ENCODE data around the gene CDK3. TPM values are rescaled to one million over a fixed set of nuclear protein-coding genes. Genes with fewer than 3 reads are reported as not detected.

Gene CDK3
- total and polyA plus RNA-seq, 2 of the 4 experiments (the other 2 are of a cell fraction), result 0.72 to 8.8 TPM

DNA sequence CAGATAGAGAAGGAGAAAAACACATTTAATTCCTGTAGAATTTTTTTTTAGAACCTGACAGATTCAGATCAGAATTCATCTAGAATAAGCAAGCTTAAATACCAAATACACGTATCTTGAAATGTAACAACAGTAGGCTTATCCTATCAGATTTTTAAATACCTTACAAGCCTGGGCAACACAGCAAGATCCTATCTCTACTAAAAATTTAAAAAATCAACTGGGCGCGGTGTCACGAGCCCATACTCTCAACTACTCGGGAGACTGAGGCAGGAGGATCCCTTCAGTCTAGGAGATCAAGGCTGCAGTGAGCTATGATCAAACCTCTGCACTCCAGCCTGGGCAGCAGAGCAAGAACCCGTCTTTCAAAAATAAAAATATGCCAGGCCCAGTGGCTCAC lies 35.2 kb upstream of the CDK3 start:
- dilution Hi-C loops (cut with HindIII; ENCODE audit: low sequenced_read_pairs, unreplicated experiment), result no loop called here
- CTCF ChIA-PET, result interaction anchor here (0.7 kb wide), 1 partner anchor 592 kb away, joined by 3 read pairs; no protein-coding TSS in a partner anchor
- H4K20me1 ChIP-seq (ENCODE audit: insufficient read depth, low read length), result peaks cover 15% of the 10 kb centered on the region; the same call in 1 of the 2 replicates

More for the DNA sequence above, 35.2 kb upstream of the CDK3 start:
- Histone ChIP-seq H3K4me1 (ENCODE audit: control insufficient read depth, insufficient read depth, low read length) (no peaks in the 10 kb centered on the region), H2BK120ac (ENCODE audit: low read depth, low read length) (no peak overlapping the region), H3K56ac (ENCODE audit: extremely low read depth, insufficient read depth, low read length) (no peak overlapping the region), H3K27me3 (ENCODE audit: control insufficient read depth, insufficient read depth, low read length) (no peaks in the 10 kb centered on the region), H2BK5ac (ENCODE audit: low read depth, low read length, poor library complexity, severe bottlenecking) (no peak overlapping the region), H4K8ac (ENCODE audit: low read depth in 2 of 2, low read length in 2 of 2) (no peak overlapping the region), H4K91ac (ENCODE audit: insufficient read depth, low read depth, low read length) (no peak overlapping the region), H3K23ac (ENCODE audit: low read depth, low read length) (no peak overlapping the region), H2BK15ac (ENCODE audit: low read depth, low read length) (no peak overlapping the region), H2AK5ac (ENCODE audit: low read depth, low read length) (no peak overlapping the region), H3K4me2 (ENCODE audit: low read depth, low read length) (no peak overlapping the region), H2AK9ac (replicated peaks; ENCODE audit: low read depth, low read length, poor library complexity) (no peak overlapping the region), H3K4ac (ENCODE audit: low read depth, low read length) (no peak overlapping the region), H4K5ac (ENCODE audit: low read depth, low read length) (no peak overlapping the region), H3K9me3 (ENCODE audit: control insufficient read depth, insufficient read depth, low read length) (no peaks in the 10 kb centered on the region), H3K79me1 (ENCODE audit: low read depth in 1 of 2, low read length in 2 of 2) (peaks cover 22 to 51% of the 10 kb centered on the region in 2 experiments), H3K9ac (ENCODE audit: low read depth, low read length) (no peak overlapping the region), H3K9me1 (ENCODE audit: insufficient read depth, low read length) (no peaks in the 10 kb centered on the region), H3K18ac (ENCODE audit: low read depth, low read length) (no peak overlapping the region), H3K14ac (replicated peaks; ENCODE audit: low read depth, low read length) (no peak overlapping the region), H3K4me3 (ENCODE audit: insufficient read depth, low read depth, low read length) (no peak overlapping the region), H3K27ac (ENCODE audit: insufficient read depth, low read length) (no peak overlapping the region), H2BK20ac (ENCODE audit: low read depth, low read length) (no peak overlapping the region), H2AFZ (replicated peaks; ENCODE audit: low read length, poor library complexity) (no peak overlapping the region), H3K36me3 (ENCODE audit: control insufficient read depth, insufficient read depth, low read length) (peaks cover 10% of the 10 kb centered on the region)
- no TSS peak for BruUV-seq (replicated peaks)
- in situ Hi-C loops (cut with MboI; ENCODE audit: low sequenced_read_pairs) (no loop called here), intact Hi-C loops (cut with micrococcal nuclease) (no loop called here)
- DNase-seq (no peak), ATAC-seq (ENCODE audit: low read depth) (no peak)
- TF ChIP-seq MXI1 (IDR thresholded peaks at IDR 0.05; ENCODE audit: borderline replicate concordance, low read depth, low read length) (no peak), MAFK (IDR thresholded peaks at IDR 0.05; ENCODE audit: low read depth, low read length) (no peak), RCOR1 (IDR thresholded peaks at IDR 0.05; ENCODE audit: insufficient replicate concordance, low read length) (no peak), FOS (IDR thresholded peaks at IDR 0.05; ENCODE audit: low read depth, low read length) (no peak), RFX5 (IDR thresholded peaks at IDR 0.05; ENCODE audit: low read depth, low read length) (no peak)
- TF ChIP-seq, protein P1, sequence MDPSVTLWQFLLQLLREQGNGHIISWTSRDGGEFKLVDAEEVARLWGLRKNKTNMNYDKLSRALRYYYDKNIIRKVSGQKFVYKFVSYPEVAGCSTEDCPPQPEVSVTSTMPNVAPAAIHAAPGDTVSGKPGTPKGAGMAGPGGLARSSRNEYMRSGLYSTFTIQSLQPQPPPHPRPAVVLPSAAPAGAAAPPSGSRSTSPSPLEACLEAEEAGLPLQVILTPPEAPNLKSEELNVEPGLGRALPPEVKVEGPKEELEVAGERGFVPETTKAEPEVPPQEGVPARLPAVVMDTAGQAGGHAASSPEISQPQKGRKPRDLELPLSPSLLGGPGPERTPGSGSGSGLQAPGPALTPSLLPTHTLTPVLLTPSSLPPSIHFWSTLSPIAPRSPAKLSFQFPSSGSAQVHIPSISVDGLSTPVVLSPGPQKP (IDR thresholded peaks at IDR 0.05; ENCODE audit: borderline replicate concordance, low read depth, low read length), result no peak
- TF ChIP-seq, protein P2, sequence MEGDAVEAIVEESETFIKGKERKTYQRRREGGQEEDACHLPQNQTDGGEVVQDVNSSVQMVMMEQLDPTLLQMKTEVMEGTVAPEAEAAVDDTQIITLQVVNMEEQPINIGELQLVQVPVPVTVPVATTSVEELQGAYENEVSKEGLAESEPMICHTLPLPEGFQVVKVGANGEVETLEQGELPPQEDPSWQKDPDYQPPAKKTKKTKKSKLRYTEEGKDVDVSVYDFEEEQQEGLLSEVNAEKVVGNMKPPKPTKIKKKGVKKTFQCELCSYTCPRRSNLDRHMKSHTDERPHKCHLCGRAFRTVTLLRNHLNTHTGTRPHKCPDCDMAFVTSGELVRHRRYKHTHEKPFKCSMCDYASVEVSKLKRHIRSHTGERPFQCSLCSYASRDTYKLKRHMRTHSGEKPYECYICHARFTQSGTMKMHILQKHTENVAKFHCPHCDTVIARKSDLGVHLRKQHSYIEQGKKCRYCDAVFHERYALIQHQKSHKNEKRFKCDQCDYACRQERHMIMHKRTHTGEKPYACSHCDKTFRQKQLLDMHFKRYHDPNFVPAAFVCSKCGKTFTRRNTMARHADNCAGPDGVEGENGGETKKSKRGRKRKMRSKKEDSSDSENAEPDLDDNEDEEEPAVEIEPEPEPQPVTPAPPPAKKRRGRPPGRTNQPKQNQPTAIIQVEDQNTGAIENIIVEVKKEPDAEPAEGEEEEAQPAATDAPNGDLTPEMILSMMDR (conservative IDR thresholded peaks at IDR 0.05; ENCODE audit: low read depth, low read length), result no peak
- TF ChIP-seq, protein P3, sequence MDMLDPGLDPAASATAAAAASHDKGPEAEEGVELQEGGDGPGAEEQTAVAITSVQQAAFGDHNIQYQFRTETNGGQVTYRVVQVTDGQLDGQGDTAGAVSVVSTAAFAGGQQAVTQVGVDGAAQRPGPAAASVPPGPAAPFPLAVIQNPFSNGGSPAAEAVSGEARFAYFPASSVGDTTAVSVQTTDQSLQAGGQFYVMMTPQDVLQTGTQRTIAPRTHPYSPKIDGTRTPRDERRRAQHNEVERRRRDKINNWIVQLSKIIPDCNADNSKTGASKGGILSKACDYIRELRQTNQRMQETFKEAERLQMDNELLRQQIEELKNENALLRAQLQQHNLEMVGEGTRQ (IDR thresholded peaks at IDR 0.05; ENCODE audit: low read depth, low read length), result no peak
- WGBS, 2 experiments (ENCODE audit: extremely low coverage in 2 of 2, insufficient read length in 1 of 2), result 100% methylated on average over 1 of the region's 6 CpGs; no CpG with 5 or more reads in 1 of the 2 experiments
- POLR2A ChIA-PET (ENCODE audit: unreplicated experiment), result no interaction called here

All from IMR-90 (cell line).